NK-92 (cell line): Measurements from ENCODE around the gene PIK3CG.
"Not testable (repeated sequence)": the region's sequence is repeated elsewhere in the genome, so short reads cannot be mapped to it uniquely, and the experiment has no call there.

Experiments used
- DNase-seq: peaks from one replicate; lab custom pipeline; 2025; ENCODE audit not compliant: unreplicated experiment; lab: John Stamatoyannopoulos, UW

PIK3CG gene

DNA sequence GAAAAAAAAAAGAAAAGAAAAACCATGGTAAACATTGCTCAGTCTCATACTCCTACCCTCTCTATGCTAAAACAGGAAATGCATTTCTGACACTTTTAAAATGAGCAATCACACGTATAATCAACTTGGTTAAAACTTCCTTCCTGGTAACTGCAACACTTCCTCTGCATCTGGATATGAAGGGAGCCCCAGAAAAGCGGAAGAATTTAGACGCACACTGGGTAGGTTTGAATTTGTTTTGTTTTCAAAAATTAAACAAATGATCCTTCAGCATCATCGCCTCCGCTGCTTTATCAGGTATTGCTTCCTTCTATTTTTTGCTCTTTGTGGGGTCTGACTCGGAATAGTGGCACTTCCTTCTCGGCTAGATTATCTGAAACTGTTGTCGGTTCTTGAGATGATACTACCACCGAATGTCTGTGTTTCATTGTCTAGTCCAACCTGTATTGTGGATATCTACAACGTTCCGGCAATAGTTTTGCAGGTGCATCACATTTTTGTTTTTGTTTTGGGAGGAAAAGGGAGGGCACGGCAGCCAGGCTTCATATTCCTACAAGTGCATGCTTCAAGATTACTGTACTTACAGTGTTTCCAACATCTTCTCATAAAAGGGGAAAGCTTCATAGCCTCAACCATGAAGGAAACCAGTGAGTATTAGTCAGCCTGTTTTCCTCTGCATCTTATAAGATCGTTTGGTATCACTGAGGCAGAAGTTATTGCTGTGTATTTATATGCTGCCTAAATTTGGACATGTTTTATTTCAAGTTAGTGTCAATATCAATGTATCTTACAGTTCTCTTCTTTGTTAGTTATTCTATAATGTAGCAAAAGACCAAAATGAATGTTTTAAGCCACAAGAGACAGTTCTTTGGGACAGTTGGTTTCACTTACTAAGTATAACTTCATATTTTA lies at the start of gene PIK3CG:
Gene PIK3CG, plus strand, starts transcription at position 153 of the 912 bp plus-strand sequence. CDS start 2,280 bp downstream, outside the sequence.
- no peak for DNase-seq

DNA sequence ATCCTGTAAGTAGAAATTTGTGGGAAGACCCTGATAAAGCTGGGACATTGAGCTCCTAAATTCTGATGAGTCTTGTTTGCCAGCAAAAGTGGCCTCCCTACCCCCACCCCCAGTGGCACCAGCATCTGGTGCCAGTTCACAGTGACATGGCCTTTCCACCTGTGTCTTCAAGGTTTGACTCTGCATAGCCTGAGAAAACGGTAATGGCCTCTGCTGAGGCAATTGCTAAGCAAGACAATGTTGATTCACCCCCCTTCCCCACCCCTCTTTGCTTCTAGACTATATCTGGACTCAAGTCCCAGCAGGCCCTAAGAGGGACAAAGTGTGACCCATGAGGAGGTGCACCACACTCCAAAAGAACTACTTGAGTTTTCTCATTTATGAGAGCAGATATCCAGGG lies 48.0 kb upstream of the PIK3CG start:
- no peak for DNase-seq

DNA sequence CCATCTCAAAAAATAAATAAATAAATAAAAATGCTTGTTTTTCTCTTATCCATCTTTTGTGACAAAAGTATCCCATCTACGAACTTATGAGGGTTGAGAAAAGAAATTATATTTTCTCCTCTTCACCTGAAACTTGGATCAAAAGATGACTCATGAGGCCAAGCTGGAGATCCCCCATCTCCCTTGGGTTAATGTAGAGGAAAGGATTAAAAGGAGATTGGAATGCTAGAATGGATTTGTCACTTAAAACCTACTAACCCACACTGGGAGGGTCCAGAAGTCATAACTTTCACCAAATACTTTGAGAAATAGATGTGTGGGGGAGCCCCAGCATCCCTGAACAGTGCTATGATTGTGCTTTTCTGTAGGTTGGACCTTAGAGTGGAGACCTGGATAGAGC lies 46.3 kb upstream of the PIK3CG start:
- no peak for DNase-seq

DNA sequence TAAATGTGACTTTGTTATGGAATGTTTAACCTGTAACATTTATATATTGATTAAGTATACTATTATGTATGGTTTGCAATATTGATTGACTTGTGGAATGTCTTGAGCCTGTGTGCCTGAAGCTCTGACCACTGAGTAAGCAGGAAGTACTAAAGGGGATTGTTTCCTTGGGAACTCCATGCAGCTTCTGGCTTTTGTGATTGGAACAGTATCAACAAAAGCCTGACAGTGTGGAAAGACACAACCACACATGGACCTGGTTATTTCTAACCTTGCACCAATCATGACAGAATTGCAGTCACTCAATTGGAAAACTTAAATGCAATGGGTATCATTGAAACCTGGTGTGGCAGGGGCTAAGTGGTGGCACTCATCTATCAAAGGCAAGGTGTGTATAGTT lies 45.5 kb upstream of the PIK3CG start:
- DNase-seq, result no peak

DNA sequence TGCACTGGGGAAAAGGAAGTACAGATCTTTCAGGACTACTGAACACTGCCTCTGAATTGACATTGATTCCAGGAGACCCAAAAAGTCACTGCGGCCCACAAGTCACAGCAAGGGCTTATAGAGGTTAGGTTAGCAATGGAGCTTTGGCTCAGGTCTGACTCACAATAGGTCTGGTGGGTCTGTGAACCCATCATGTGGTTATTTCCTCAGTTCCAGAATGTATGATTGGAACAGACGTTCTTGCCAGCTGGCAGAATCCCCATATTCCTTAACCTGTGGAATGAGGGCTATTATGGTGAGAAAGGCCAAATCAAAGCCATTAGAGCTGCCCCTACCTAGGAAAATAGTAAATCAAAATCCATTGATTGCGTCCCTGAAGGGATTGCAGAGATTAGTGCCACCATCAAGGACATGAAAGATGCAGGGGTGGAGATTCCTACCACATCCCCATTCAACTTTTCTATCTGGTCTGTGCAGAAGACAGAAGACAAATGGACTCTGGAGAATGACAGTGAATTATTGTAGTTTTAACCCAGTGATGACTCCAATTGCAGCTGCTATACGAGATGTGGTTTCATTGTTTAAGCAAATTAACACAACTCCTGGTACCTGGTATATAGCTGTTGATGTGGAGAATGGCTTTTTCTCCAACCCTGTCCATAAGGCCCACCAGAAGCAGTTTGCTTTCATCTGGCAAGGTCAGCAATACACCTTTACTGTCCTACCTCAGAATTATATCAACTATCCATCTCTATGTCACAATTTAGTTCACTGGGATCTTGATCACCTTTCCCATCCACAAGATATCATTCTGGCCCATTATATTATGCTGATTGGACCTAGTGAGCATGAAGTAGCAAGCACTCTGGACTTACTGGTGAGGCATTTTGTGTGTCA lies 44.5 kb upstream of the PIK3CG start:
- DNase-seq, result no peak

- DNase-seq, result no peak
These were observed 41.5 kb upstream of the PIK3CG start for GRCh38 chr7:106823631-106824030.

DNA sequence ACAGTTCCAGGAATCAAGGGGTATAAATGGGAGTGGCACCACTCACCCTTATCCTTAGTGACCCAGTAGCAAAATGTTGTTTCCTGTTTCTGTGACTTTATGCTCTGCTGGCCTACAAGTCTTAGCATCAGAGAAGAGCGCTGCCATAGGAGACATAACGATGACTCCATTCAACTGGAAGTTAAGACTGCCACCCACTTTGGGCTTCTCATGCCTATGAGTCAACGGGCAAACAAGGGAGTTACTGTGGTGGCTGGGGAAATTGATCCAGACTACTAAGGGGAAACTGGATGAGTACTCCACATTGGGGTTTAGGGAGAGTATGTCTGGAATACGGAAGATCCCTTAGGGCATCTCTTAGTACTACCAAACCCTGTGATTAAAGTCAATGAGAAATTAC lies 40.6 kb upstream of the PIK3CG start:
- DNase-seq, result no peak

DNA sequence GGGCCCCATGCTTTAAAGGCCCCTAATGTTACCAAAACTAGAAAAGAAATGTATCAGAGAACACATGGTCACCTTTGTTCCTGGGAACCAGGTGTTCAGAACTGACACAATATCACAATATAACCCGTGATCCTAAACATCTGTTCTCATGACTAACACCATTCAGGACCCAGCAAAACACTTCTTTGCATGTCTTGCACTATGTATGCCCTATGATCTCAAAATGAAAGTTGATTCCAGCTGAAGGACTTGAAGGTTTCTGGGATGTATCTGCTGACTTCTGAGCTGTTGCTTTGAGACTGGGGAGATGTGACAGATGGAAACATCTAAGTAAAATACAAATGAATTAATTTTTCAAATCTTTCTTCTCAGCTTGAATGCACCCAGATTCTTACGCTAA lies 37.5 kb upstream of the PIK3CG start:
- DNase-seq, result no peak

GRCh38 chr7:106829496-106829895 lies 35.6 kb upstream of the PIK3CG start:
- DNase-seq, result no peak

GRCh38 chr7:106830896-106831295 lies 34.2 kb upstream of the PIK3CG start:
- not testable (repeated sequence) for DNase-seq

DNA sequence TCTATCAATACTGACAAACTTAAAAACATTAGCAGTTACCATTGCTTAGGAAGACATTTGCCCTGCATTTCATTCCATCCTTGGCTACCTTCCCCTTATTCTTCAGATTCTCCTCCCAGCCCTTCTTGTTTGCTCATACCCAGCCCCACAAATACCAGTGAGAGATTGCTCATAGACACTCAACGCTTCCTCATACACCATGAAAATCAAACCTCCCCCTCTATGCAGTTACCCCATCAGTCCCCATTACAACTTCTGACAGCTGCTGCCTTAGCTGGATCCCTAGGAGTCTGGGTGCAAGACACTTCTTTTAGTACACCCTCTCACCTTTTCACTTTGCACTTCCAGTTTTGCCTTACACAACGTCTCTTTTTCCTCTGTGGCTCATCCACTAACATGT lies 28.3 kb upstream of the PIK3CG start:
- DNase-seq, result no peak

GRCh38 chr7:106839511-106839910 lies 25.6 kb upstream of the PIK3CG start:
- DNase-seq, result no peak

GRCh38 chr7:106840342-106840741 lies 24.7 kb upstream of the PIK3CG start:
- no peak for DNase-seq

DNA sequence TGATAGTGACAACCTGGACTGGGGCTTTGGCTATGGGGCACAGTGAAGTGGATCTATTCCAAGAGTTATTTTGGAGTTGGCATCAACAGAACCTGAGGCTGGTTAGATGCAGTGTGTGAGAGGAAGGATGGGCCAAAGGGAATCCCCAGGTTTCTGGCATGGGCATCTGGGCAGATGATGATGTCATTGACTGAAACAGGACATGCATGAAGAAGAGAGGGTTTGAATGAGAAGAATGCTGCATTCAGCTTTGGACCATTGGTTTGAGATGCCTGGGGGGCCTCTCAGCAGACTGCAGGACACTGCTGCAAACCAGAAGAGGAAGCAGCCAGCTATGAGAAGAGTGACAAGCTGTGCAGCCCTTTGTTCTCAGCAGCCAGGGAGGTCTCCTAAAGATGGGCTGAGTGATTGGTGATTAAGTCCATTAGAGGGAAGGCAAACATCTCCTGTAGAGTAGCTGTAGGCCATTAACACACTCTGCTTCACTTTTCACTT lies 23.1 kb upstream of the PIK3CG start:
- no peak for DNase-seq

DNA sequence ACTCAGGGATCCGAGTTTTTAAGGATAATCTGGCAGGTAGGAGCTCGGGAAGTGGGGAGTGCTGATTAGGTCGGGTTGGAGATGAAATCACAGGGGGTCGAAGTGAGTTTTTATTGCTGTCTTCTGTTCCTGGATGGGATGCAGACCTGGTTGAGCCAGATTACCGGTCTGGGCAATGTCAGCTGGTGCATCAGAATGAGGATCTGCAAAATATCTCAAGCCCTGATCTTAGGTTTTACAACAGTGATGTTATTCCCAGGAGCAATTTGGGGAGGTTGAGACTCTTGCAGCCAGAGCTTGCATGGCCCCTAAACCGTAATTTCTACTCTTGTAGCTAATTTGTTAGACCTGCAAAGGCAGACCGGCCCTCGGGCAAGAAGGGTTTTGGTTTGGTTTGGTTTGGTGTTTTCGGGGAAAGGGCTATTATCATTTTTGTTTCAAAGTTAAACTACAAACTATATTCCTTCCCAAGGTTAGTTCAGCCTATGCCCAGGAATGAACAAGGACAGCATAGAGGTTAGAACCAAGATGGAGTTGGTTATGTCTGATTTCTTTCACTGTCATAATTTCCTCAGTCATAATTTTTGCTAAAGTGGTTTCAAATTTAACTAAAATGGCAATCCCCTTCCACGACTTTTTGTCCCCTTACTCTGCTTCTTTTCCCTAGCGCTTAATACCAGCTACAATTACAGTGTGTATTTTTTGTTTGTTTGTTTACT lies 20.6 kb upstream of the PIK3CG start:
- no peak for DNase-seq

GRCh38 chr7:106848049-106848448 lies 17.0 kb upstream of the PIK3CG start:
- DNase-seq, result no peak

DNA sequence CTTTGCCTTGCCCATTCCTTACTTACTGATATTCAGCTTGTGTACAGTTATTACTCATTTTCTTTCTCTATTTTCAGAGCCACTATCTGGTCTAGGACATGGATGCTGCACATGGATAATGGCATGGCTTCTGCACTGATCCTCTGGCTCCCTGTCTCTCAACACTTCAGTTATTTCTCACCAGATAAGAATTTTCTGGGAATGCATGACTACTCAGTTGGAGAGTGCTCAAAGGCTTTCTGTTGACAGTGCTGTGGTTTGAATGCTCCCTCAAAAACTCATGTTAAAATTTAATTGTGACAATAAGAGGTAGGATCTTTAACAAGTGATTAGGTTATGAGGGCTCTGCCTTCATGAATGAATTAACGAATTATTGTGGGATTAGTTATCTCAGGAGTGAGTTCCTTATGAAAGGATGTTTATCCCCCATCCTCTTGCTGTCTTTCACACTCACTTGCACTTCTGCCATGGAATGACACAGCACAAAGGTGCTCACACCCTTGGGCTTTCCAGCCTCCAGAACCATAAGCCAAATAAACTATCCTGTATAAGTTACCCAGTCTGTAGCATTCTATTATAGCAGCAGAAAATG lies 16.1 kb upstream of the PIK3CG start:
- DNase-seq, result no peak

DNA sequence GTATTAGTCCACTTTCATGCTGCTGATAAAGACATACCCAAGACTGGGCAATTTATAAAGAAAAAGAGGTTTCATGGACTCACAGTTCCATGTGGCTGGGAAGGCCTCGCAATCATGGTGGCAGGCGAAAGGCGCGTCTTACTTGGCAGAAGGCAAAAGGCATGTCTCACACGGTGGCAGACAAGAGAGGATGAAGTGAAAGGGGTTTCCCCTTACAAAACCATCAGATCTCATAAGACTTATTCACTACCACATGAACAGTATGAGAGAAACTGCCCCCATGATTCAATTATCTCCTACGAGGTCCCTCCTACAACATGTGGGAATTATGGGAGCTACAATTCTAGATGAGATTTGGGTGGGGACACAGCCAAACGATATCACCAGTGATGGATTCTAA lies 13.4 kb upstream of the PIK3CG start:
- not testable (repeated sequence) for DNase-seq

GRCh38 chr7:106853250-106853908 lies 11.7 kb upstream of the PIK3CG start:
- no peak for DNase-seq

GRCh38 chr7:106855540-106856132 lies 9.4 kb upstream of the PIK3CG start:
- no peak for DNase-seq
